Sigmoid colon (tissue), 7 donors: ENCODE results near the gene ACR. TPM values are rescaled to one million over a fixed set of nuclear protein-coding genes. Genes with fewer than 3 reads are reported as not detected.

Source experiments
- DNase-seq: peaks from one replicate; pipeline ENCODE4 v3.0.0-alpha.2; 2019
- H3K27ac ChIP-seq, 4 donors: fragments of 200-600 bp; sonication (generic); one replicate each; pipeline ENCODE4 v1.5.1; 2016 to 2019; ENCODE audit warnings: mild to moderate bottlenecking in 1 of 4
- H3K27me3 ChIP-seq, 3 donors: fragments of 200-600 bp; sonication (generic); one replicate each; pipeline ENCODE4 v1.5.1; 2019; ENCODE audit warnings: mild to moderate bottlenecking in 1 of 3
- H3K36me3 ChIP-seq, 4 donors: fragments of 200-600 bp; sonication (generic); one replicate each; pipeline ENCODE4 v1.5.1; 2016 to 2019
- H3K4me1 ChIP-seq, 4 donors: fragments of 200-600 bp; sonication (generic); one replicate each; pipeline ENCODE4 v1.5.1; 2017 to 2019
- H3K4me3 ChIP-seq, 4 donors: fragments of 200-600 bp; sonication (generic); one replicate each; pipeline ENCODE4 v1.5.1; 2017 to 2019; ENCODE audit warnings: mild to moderate bottlenecking in 2 of 4, moderate library complexity in 1 of 4
- H3K9me3 ChIP-seq, 4 donors: fragments of 200-600 bp in 3 of 4; sonication (generic) in 3 of 4; one replicate each; pipeline versions ENCODE4 v1.5.1 to v1.6.1; 2013 to 2019
- CTCF ChIP-seq, 4 experiments: fragments of 450-650 bp in 3 of 4; fragments of 200-600 bp in 1 of 4; IDR thresholded peaks; one replicate each; pipeline ENCODE4 v1.5.1; 2016 to 2019; ENCODE audit warnings: antibody characterized with exemption in 4 of 4, mild to moderate bottlenecking in 3 of 4, moderate library complexity in 2 of 4
- EP300 ChIP-seq, 4 donors: sonication (generic); formaldehyde crosslinking; IDR thresholded peaks; one replicate each; pipeline ENCODE4 v1.6.1; 2017; ENCODE audit warnings: antibody characterized with exemption in 4 of 4
- POLR2A ChIP-seq, 2 donors: fragments of 450-650 bp; IDR thresholded peaks; one replicate each; pipeline ENCODE4 v1.6.1; 2016; ENCODE audit warnings: antibody characterized with exemption in 2 of 2, mild to moderate bottlenecking in 2 of 2, moderate library complexity in 2 of 2
- POLR2AphosphoS5 ChIP-seq, 4 donors: sonication (generic); formaldehyde crosslinking; IDR thresholded peaks; one replicate each; pipeline ENCODE4 v1.6.1; 2017; ENCODE audit warnings: antibody characterized with exemption in 4 of 4
- WGBS, 2 donors: extraction: QIAGEN DNeasy Blood & Tissue Kit; methylation state at CpG; one replicate each; pipeline ENCODE4 v1.1.7; 2013; 5-methylcytosine and 5-hydroxymethylcytosine counted together
- intact Hi-C: fragments of 100-400 bp; cut with DNase I; formaldehyde crosslinking; loops from one replicate; pipeline ENCODE4 v1.15.1; 2023
- polyA plus RNA-seq, 3 donors: library from polyadenylated mRNA; stranded (reverse); fragments of 200-250 nt; gene quantifications; one replicate each; pipeline ENCODE4 v1.2.3, GENCODE V29; 2013
- total RNA-seq, 4 donors: library from RNA; depleted of rRNA; stranded (reverse); fragments of >200 nt; gene quantifications; one replicate each; pipeline ENCODE4 v1.1.0, GENCODE V29; 2016
- donor health status: healthy with polysubstance abuse.
- donor health status: Bipolar disorder and iron deficiency.
- donor health status: healthy.

Gene ACR
- total and polyA plus RNA-seq, 7 donors = 0.06 to 0.68 TPM; not detected in 5

GRCh38 chr22:50705219-50705691 is 32.7 kb upstream of the ACR start:
- Histone ChIP-seq H3K4me1 (peaks cover 0 to 9% (median 3%) of the 10 kb centered on the region in 4 donors), H3K27ac (no peak overlapping the region), H3K4me3 (no peak overlapping the region), H3K27me3 (no peaks in the 10 kb centered on the region), H3K9me3 (no peaks in the 10 kb centered on the region), H3K36me3 (peaks cover 0 to 8% (median 0%) of the 10 kb centered on the region in 4 donors)
- 23 to 58% methylated on average over 23 of the region's 23 CpGs for WGBS, 2 donors
- intact Hi-C loops = no loop called here
- peak; percentile 74 for DNase-seq
- TF ChIP-seq POLR2A (IDR thresholded peaks at IDR 0.05) (no peak), POLR2AphosphoS5 (IDR thresholded peaks at IDR 0.05) (peak in 1 of 4 donors; percentile 40)

- peak; percentile 62 for DNase-seq
Measured at GRCh38 chr22:50705851-50706351, 32.1 kb upstream of the ACR start.

GRCh38 chr22:50706481-50707125 is 31.4 kb upstream of the ACR start:
- H3K27ac ChIP-seq = no peak overlapping the region
- WGBS, 2 donors = 95% methylated on average over 14 of the region's 14 CpGs
- peak; percentile 50 for DNase-seq
- intact Hi-C loops = no loop called here
- no peak overlapping the region for H3K4me3 ChIP-seq
- TF ChIP-seq POLR2AphosphoS5 (IDR thresholded peaks at IDR 0.05) (no peak), EP300 (IDR thresholded peaks at IDR 0.05) (no peak), POLR2A (IDR thresholded peaks at IDR 0.05) (no peak), CTCF (IDR thresholded peaks at IDR 0.05) (no peak)
- peaks cover 0 to 8% (median 0%) of the 10 kb centered on the region in 4 donors for H3K36me3 ChIP-seq
- H3K9me3 ChIP-seq = no peaks in the 10 kb centered on the region
- H3K4me1 ChIP-seq = peaks cover 0 to 9% (median 3%) of the 10 kb centered on the region in 4 donors
- H3K27me3 ChIP-seq = no peaks in the 10 kb centered on the region

More at GRCh38 chr22:50705851-50706351, 32.1 kb upstream of the ACR start:
- no peak overlapping the region for H3K27ac ChIP-seq
- peaks cover 0 to 8% (median 0%) of the 10 kb centered on the region in 4 donors for H3K36me3 ChIP-seq
- intact Hi-C loops = no loop called here
- TF ChIP-seq POLR2AphosphoS5 (IDR thresholded peaks at IDR 0.05) = no peak
- no peak for TF ChIP-seq EP300 (IDR thresholded peaks at IDR 0.05)
- no peak for TF ChIP-seq CTCF (IDR thresholded peaks at IDR 0.05)
- TF ChIP-seq POLR2A (IDR thresholded peaks at IDR 0.05) = no peak
- H3K4me1 ChIP-seq = peaks cover 0 to 9% (median 3%) of the 10 kb centered on the region in 4 donors
- WGBS, 2 donors = 92% methylated on average over 27 of the region's 27 CpGs
- no peak overlapping the region for H3K4me3 ChIP-seq
- H3K27me3 ChIP-seq = no peaks in the 10 kb centered on the region
- H3K9me3 ChIP-seq = no peaks in the 10 kb centered on the region

- no peaks in the 10 kb centered on the region for H3K9me3 ChIP-seq
- intact Hi-C loops = no loop called here
- H3K4me3 ChIP-seq = no peak overlapping the region
- peaks cover 0 to 14% (median 3%) of the 10 kb centered on the region in 4 donors for H3K4me1 ChIP-seq
- H3K36me3 ChIP-seq = peaks cover 0 to 8% (median 0%) of the 10 kb centered on the region in 4 donors
- TF ChIP-seq POLR2AphosphoS5 (IDR thresholded peaks at IDR 0.05) = no peak
- no peak for TF ChIP-seq EP300 (IDR thresholded peaks at IDR 0.05)
- no peak for TF ChIP-seq CTCF (IDR thresholded peaks at IDR 0.05)
- no peak for TF ChIP-seq POLR2A (IDR thresholded peaks at IDR 0.05)
- H3K27ac ChIP-seq = no peak overlapping the region
- 96% methylated on average over 3 of the region's 3 CpGs for WGBS, 2 donors
- no peaks in the 10 kb centered on the region for H3K27me3 ChIP-seq
- DNase-seq = no peak
Measured at GRCh38 chr22:50708474-50708873, 29.5 kb upstream of the ACR start.

GRCh38 chr22:50708996-50709395 is 29.0 kb upstream of the ACR start:
- TF ChIP-seq POLR2A (IDR thresholded peaks at IDR 0.05) = no peak
- H3K27ac ChIP-seq = no peak overlapping the region
- peak; percentile 41 for DNase-seq
- peaks cover 0 to 8% (median 0%) of the 10 kb centered on the region in 4 donors for H3K36me3 ChIP-seq
- intact Hi-C loops = no loop called here
- H3K4me1 ChIP-seq = peaks cover 0 to 14% (median 3%) of the 10 kb centered on the region in 4 donors
- no peaks in the 10 kb centered on the region for H3K9me3 ChIP-seq
- WGBS, 2 donors = 90 to 92% methylated on average over 6 of the region's 6 CpGs
- no peaks in the 10 kb centered on the region for H3K27me3 ChIP-seq
- H3K4me3 ChIP-seq = no peak overlapping the region
